ENCODE results near the gene CDKAL1. TPM values are rescaled to one million over a fixed set of nuclear protein-coding genes. Genes with fewer than 3 reads are reported as not detected.

CDKAL1 gene
- polyA plus RNA-seq, 12 donors: 10.0 to 17.3 (median 14.8) TPM; not detected in 1

DNA sequence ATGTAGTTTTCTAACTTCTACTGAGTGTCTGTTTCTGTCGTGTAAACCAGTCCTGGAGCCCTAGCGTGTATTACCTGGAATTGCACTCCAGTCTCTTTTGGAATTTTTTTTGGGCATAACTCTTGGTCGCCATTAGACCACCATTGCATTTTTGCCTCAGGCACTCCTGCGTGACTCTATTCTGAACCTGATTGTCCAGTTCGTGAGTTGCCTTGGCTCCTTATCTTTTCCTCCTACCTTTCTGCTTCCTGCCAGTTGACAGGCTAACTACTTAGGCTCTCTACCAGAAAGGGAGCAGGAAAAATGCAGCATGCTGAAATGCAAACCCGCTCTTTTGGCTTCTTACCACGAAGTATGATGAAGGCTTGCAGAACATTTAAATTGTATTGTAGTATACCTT is 568.4 kb downstream of the CDKAL1 start:
- no peak for DNase-seq

DNA sequence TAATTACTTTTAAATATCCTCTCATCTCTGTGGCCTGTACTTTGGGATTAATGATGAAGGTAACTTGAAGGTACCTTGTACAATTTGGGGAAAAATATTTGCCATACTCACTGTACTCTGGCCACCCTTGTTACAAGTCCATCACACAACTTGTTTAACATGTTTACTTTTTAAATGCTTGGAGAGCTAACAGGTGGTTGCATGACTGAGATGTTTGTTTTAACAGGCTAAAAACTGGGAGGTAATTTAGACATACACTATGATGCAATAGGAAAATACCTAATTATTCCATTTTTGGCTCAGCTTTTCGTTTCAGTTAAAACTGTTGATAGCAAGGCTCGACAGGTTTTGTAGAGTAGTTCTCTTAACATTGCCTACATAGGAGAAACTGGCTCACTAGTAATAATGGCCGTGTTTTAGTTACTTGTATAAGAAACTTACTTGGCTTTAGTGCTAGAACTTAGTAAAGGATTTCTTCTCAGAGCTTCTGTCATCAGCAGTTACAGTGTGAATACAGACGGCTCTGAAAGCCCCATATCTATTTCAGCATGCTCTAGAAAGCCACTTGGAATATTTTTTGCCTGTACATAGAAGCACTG is 569.5 kb downstream of the CDKAL1 start:
- DNase-seq: no peak

DNA sequence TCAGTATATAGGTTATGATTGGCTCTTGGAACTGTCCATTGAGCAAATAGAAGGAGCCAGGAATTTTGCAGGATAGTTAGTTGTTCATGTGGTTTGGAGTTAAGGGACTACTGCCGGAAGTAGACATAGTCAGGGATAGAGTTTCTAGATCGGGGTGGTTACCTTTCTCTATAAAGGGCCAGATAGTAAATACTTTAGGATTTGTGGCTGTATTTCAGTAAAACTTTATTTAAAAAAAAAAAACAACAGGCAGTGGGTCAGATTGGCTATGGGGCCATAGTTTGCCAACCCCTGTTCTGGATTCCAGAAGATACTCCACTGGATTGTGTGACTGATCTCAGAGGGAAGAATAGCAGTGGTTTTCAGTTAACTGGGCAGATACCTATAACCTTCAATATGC is 570.0 kb downstream of the CDKAL1 start:
- DNase-seq: no peak

DNA sequence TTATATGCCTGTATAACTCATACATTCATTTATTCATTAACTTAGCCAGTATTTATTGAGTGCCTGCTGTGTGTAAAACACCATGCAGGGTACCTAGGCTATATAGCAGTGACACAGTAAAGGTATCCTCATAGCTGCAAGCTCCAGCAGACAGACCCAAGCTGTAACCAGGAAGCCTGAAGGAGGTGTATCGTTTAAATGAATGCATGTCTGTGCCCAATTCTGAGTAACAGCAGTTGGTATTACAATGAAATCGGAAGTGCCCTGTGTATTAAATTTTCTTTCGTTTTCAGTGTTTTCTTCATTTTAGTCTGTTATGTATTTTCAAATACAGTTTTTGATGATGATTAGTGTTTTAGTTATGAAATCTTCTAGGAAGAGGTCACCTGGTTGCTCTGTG is 573.5 kb downstream of the CDKAL1 start:
- no peak for DNase-seq

DNA sequence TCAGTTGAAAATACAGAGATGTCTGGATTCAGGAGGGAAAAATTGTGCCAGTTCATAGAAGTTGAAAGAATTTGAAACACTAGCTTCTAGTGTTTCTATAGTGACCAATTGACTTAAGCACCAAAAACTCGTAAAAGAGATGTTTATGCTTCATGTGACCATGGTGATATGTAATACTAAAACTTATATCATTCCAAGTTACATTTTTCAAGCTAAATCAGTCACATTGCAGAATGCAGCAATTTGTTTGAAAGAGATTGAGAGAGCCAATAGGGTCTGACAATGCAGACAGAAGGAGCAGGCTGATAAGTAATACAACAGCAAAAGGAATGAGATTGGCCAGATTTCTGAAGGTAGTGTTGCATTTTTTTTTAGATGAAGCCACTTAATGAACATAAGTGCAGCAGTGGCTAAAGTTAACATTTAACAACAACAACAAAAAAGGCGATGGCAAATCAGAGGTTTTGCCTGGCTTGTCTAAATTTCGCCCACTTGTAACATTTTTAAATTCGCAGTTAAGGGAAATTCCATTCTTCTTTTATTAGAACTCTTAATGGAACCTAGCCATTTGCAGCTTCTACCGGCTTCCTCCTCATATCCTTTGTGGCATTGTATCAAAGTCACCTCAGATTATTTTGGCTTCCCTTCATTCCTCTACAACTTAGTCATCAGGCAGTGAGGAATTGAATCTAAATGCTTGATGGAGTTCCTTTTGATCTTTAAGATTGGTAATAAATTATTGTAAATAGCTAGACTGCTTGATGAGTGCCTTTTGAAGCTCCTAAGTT is 575.3 kb downstream of the CDKAL1 start:
- peak; percentile 59 for DNase-seq

DNA sequence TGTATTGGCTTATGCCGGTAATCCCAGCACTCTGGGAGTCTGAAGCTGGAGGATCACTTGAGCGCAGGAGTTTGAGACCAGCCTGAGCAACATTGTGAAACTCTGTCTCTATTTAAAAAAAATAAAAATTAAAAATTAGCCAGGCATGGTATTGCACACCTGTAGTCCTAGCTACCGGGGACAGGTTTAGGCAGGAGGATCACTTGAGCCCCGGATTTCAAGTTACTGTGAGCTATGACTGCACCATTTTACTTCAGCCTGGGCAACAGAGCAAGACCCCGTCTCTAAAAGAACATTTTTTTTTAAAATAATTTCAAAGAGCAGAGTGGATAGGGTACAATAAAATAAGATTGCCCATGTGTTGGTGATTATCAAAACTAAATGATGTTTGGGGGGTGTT is 576.4 kb downstream of the CDKAL1 start:
- no peak for DNase-seq

DNA sequence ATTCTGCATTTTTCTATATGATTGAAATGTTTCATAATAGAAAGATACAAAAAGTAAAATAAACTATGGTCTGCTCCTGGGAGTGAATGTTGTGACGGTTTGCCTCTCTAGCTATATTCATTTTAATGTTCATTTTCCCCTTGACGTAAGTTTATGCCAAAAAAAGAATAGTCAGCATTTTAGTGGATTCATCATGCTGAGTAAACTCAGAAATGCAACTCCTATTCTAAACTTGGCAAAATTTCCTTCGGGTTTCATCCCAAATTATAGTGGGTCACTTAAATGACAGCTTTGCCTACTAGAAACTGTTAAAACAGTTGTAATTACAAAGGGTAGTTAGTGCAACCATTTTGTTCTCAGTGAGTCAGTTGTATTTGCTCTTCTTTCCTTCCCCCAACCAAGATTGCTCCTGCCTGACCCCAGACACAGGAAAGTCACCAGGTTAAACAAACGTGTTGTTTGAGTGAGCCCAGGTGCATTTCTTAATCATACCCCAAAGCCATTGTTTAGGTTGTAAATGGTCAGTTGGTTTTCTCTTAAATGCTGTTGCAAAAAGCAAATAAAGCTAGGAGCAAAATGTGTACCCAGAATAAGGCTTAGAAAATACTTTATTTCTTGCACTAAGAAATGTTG is 577.0 kb downstream of the CDKAL1 start:
- DNase-seq: no peak

DNA sequence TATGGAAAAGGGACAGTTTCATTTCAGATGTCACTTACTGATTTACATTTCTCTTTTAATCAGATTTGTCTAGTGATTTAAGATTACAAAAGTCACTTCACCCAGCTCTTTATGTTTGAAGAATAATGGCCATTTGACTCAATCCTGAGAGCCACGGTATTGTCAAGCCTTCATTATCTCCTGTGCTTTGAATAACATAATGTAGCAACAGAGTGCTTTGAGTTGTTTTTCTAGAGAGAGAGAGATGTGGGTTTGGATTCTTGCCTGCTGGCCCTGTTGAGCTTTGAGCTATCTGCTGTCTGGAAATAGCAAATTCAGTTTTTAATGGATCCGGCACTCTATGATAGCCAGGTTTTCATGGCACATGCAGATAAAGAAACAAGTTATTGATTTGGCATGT is 580.9 kb downstream of the CDKAL1 start:
- DNase-seq: no peak

DNA sequence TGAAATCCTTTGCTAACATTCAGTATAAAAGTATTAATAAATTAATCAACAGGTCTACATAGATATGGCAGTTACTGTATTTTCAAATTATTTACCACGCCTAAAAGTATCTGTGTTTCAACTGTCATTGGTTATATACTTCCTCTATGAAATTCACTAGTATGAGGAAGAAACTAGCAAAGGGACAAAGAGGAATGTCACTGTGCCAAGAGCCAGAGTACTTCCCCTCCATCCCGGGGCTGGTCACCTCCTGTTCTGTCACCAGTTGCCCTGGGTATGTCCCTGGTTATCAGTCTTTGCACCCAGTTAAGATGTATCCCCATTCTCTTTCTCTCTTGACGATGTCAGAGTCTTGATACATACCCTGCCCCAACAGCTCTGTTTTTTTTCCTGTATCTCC is 582.5 kb downstream of the CDKAL1 start:
- no peak for DNase-seq

DNA sequence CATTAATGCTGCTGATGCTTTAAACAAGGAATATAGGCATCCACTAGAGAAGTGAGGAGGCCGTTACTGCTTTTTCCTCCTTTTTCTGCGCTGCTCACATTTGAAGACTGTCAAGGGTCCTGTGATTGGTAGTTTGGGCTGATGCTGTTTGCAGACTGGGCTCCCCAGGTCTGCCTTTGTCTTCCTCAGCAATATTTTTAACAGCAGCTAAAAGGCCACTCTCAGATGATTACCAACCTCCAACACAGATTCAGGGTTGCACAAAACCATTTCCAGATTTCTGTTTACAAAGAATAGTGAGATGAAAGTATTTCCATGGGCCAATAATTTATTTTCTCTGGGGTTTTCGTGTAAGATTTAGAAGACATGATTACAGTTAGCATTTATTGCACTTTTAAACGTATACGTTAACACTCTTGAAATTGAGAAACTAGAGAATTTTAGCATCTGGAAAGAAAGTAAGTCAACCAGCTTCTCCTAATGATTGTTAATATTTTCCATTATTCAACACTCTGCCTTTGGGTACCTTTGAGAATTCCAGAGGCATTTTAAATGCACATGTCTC is 584.0 kb downstream of the CDKAL1 start:
- DNase-seq: no peak

DNA sequence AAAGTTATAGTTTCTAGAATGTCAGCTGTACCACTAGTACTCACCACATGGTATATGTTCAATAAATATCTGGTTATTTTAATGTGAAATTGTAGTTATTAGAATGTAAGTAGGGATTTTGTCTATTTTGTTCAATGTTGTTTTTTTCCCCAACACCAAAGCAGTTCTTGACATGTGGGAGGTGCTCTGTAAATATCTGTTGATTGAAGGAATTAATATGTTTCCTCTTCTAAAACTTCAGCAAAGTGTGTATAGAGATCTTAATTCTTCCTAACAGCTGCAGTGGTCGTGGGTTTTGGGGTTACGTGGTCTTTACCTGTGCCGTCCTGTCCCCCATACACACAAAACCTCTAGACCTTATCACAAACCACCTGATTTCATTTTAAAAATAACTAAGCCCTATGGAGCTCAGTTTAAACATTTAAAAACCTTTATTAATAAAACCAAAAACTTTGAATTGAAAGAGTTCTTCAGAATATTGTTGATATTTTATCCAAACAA is 587.4 kb downstream of the CDKAL1 start:
- DNase-seq: no peak

DNA sequence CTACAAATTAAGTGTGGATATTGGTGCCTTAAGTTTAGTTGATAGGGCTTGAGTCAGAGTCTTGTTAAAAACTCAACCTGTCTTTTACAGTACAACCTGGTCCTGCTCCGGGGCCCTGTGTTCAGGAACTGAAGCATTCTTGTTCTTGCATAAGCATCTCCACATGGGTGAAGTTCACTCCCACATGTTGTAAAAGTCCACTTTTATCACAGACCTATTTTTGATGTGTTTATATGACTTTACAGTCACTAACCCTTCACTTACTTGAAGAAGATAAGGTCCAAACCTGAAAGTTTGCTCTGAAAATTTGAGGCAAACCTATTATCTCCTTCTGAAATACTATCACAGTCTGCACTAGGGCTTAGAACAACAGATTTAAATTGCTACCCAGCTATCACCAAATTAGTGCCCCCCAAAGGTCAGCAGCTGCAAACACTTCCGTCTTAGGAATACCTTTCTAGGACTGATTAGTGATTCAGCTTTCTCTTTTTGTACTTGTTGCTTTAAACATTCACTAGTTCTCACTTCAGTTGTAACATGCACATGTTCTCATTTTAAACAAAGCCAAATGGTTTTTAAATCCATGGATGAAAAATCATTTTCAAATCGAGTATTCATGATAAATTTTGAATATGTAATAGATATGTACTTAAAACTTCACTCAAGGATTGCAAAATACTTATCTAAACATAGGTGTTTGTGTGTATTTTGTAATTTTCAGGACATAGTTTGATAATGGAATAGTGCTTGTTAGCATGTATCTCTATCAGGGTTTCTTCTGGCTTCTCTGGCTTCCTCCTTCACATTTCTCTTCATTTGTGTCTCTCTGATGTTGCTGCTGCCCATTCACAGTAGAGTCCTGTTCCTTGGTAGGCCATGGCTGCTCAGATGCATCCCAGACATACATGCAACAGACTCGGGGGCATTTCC is 589.5 kb downstream of the CDKAL1 start:
- no peak for DNase-seq

DNA sequence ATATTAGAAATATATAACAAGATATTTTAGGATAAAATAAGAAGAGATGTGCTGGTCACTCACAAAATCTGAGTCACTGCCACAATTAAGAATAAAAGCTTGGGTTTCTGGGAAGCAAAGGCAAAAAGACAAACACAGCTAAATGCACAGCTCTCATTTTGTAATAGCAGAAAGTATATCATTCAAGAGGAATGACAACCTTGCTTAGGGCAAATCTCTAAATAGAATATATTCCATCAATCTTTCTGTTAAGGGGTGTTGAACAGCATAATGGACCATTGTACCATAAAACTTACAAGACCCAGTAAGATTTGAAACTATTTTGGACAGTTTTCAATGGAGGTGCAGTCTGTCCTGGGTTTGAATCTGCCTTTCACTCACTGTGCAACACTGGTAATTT is 594.3 kb downstream of the CDKAL1 start:
- no peak for DNase-seq

DNA sequence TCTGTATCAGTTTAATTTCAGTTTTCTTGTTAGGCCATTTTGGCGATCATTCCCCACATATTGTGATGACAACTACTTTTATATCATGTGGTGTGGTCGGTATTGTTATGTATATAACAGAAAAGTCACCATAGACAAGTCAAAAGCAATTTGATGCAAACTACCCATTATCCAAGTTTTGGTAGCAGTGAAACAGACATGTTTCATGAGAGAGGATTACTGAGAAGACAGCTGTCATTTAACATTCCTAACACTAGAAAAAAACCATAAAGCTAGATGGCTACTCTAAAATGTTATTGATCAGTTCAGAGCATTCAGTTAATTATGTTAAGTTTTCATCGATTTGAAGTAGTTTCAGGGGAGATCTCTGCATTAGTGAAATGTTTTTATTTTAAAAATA is 597.1 kb downstream of the CDKAL1 start:
- no peak for DNase-seq

DNA sequence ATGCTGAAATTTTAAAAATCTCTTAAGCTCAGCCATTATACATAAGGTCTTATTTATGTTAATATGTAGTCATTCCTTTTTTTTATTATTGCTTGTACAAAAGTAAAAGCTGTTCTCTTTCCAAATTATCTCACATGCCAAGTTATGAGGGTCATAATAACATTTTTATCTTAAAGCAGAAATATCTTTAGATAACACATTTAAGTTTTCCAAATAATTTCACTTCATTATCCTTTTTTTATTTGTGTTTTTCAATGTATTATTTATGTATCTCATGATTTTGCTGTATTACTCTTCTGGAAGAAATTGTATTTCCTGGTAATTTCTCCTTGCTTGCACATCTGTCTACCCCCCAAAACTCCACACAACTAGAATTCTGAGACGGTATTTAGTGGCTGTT is 598.2 kb downstream of the CDKAL1 start:
- no peak for DNase-seq

DNA sequence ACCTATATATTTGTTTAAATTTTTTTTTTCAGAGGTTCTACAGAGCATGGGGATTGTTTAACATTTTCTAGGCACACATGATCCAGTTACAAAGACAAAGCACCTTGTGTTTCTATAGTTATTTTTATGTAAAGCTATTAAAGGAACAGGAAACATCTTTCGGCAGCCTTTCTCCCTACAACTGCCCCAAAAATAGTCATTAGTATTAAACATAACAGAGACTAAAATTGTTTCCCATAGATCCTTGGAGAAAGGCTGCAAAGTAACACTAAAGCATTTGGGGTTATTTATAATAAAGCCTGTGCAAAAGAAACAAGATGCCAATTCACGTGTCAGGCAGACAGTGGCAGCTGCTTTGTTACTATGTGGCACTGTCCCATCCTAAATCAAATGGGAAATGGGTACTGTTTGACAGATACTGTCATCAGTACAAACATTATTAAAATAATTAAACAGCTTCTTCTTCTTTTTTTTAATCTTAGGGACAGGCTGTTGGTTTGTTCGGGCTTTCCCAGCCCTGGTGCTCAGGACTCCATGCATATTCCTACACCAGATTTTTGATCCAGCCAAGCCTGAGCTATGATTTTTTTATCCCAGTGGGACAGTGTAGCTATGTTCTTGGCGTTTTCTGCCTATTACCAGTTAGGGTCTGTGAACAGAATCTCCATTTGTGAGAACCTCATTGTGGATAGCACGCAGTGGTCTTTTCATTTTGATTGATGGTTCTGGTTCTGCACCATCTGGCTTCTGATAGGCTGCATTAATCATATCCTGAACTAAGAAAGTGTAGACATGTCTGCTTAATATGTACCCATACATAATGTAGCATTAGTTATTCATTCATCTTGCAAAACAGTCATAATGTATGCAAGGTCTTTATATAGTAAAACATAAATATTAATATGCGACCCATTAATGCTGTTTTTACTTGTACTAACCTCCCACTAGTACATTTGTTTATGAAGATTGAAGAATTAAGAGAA is 598.9 kb downstream of the CDKAL1 start:
- DNase-seq: peak; percentile 60

DNA sequence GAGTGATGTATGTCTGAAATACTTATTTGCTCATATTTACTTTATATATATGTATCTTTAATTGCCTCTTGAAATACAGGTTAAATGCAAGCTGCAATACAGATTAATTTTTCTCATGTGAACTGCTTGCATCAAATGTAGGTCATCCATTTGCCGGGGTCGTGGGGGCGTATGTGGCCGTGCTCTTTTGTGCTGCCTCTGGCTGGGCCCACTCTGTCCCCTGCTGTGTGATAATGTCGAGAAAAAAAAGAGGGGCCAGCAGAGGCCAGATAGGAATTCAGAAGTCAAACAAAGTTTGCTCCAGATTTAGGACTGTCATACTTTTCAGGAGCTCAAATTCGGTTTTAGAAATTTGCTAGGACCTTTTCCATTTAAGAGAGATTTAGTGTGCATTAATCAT is 599.6 kb downstream of the CDKAL1 start:
- no peak for DNase-seq

DNA sequence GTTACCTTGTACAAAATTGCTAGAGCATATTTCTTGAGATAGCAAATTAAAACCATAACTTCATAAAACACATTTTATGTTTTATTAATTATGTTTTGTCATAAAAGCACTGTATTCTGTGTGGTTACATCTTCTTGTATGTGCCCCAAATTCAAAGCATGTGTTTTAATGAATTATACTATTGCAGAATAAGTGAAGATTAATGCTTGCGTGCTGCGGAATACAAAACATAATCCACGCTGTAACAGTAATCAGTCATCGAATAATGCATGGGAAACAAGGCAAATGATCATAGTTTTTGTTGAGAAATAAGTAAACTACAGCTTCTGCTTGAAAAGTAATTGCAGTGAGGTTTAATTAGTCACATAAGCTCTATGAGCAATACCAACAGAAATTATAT is 600.1 kb downstream of the CDKAL1 start:
- DNase-seq: no peak

DNA sequence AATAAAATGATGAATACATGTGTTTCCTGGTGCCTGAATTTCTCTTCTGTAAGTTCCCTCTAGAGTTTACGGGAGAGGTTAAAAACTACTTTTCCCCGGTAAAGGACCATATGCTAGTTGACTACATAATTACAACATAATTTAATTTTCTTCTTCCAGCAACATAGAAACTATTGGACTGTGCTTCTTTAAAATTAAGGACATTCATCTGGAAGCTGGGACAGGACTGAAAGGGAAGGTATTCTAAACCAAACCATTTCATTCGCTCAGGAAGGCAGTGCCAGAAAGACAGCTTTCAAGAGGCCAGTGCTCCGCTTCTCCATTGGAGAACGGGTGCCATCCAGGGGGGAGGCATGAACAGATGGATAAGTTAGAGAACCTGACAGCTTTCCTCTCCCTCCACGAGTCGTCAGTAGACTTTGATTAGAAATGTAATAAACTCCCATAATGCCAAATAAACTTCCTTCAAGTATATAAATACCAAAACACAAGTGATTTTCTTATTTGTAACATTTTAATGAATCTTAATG is 601.3 kb downstream of the CDKAL1 start:
- no peak for DNase-seq

DNA sequence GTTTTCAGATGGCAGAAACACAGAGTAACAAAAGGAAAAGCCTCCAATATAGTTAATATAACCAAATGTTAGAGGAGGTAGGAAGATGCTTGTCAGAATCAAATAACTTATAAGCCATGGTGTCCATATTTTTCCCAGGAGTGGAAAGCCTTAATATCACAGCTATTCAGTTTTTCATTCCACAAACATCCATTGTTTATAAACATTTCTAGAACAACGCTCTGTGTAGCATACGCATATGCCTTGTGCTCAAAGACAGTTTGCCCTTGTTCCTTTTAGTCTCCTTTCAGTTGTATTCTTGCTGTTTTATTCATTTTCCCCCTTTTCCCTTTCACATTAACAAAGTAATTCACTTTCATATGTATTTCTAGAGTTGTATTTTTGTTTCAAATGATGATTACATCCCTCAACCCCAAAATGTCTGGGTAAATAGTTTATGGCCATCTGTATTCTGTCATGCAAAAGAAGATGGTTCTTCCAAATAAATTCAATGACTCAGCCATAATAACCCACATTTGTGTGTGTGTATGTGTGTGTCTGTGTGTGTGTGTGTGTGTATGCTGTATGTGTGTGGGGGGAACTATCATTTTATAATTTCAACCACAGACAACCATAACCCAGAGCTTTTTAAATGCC is 603.6 kb downstream of the CDKAL1 start:
- no peak for DNase-seq
